HEK293 (cell line): ENCODE results near the gene NAALAD2.

ENCODE experiments used
- BCL11B ChIP-seq: fragments of 450-650 bp; formaldehyde crosslinking; IDR thresholded peaks from 2 replicates; pipeline ENCODE4 v1.5.1; 2016; ENCODE audit warnings: low read depth, missing biosample characterization, missing genetic modification characterization
- GLI4 ChIP-seq: fragments of 450-650 bp; formaldehyde crosslinking; IDR thresholded peaks from 2 replicates; pipeline ENCODE4 v1.5.1; 2016; ENCODE audit warnings: missing biosample characterization, missing genetic modification characterization
- KLF9 ChIP-seq: fragments of 450-650 bp; formaldehyde crosslinking; IDR thresholded peaks from 2 replicates; pipeline ENCODE4 v1.5.1; 2016; ENCODE audit warnings: missing biosample characterization, missing genetic modification characterization, low read depth
- MZF1 ChIP-seq: fragments of 450-650 bp; formaldehyde crosslinking; IDR thresholded peaks from 2 replicates; pipeline ENCODE4 v1.5.1; 2017; ENCODE audit warnings: missing biosample characterization, missing genetic modification characterization, borderline replicate concordance
- OSR2 ChIP-seq: fragments of 450-650 bp; formaldehyde crosslinking; IDR thresholded peaks from 2 replicates; pipeline ENCODE4 v1.5.1; 2016; ENCODE audit warnings: missing biosample characterization, missing genetic modification characterization
- SALL2 ChIP-seq: fragments of 450-650 bp; formaldehyde crosslinking; IDR thresholded peaks from 2 replicates; pipeline ENCODE4 v1.5.0; 2017; ENCODE audit warnings: missing biosample characterization, mild to moderate bottlenecking, missing genetic modification characterization, borderline replicate concordance
- SP2 ChIP-seq: fragments of 450-650 bp; formaldehyde crosslinking; IDR thresholded peaks from 2 replicates; pipeline ENCODE4 v1.5.1; 2016; ENCODE audit warnings: missing biosample characterization, missing genetic modification characterization
- ZBTB10 ChIP-seq: fragments of 450-650 bp; formaldehyde crosslinking; IDR thresholded peaks from 2 replicates; pipeline ENCODE4 v1.5.1; 2016; ENCODE audit warnings: missing biosample characterization, missing genetic modification characterization
- ZBTB11 ChIP-seq: fragments of 450-650 bp; formaldehyde crosslinking; conservative IDR thresholded peaks from 2 replicates; pipeline ENCODE4 v1.5.1; 2016; ENCODE audit warnings: low read depth, missing biosample characterization, missing genetic modification characterization
- ZBTB49 ChIP-seq: fragments of 450-650 bp; formaldehyde crosslinking; IDR thresholded peaks from 2 replicates; pipeline ENCODE4 v1.5.1; 2016; ENCODE audit warnings: missing biosample characterization, missing genetic modification characterization, low read depth
- ZBTB8A ChIP-seq: fragments of 450-650 bp; formaldehyde crosslinking; IDR thresholded peaks from 2 replicates; pipeline ENCODE4 v1.5.1; 2016; ENCODE audit warnings: missing biosample characterization, missing genetic modification characterization
- ZEB2 ChIP-seq: fragments of 450-650 bp; formaldehyde crosslinking; IDR thresholded peaks from 2 replicates; pipeline ENCODE4 v1.5.1; 2016; ENCODE audit warnings: missing biosample characterization, missing genetic modification characterization
- ZNF114 ChIP-seq: fragments of 450-650 bp; formaldehyde crosslinking; IDR thresholded peaks from 2 replicates; pipeline ENCODE4 v1.5.0; 2017; ENCODE audit warnings: missing biosample characterization, missing genetic modification characterization
- ZNF121 ChIP-seq: fragments of 450-650 bp; formaldehyde crosslinking; IDR thresholded peaks from 2 replicates; pipeline ENCODE4 v1.5.1; 2016; ENCODE audit warnings: missing biosample characterization, missing genetic modification characterization
- ZNF138 ChIP-seq: fragments of 450-650 bp; formaldehyde crosslinking; IDR thresholded peaks from 2 replicates; pipeline ENCODE4 v1.5.1; 2016; ENCODE audit warnings: missing biosample characterization, missing genetic modification characterization, borderline replicate concordance
- ZNF157 ChIP-seq: fragments of 450-650 bp; formaldehyde crosslinking; IDR thresholded peaks from 2 replicates; pipeline ENCODE4 v1.5.1; 2016; ENCODE audit warnings: missing biosample characterization, missing genetic modification characterization
- ZNF169 ChIP-seq: fragments of 450-650 bp; formaldehyde crosslinking; IDR thresholded peaks from 2 replicates; pipeline ENCODE4 v1.5.1; 2016; ENCODE audit warnings: missing biosample characterization, missing genetic modification characterization
- ZNF2 ChIP-seq: fragments of 450-650 bp; formaldehyde crosslinking; IDR thresholded peaks from 2 replicates; pipeline ENCODE4 v1.5.1; 2016; ENCODE audit warnings: missing biosample characterization, missing genetic modification characterization
- ZNF292 ChIP-seq: fragments of 450-650 bp; formaldehyde crosslinking; IDR thresholded peaks from 2 replicates; pipeline ENCODE4 v1.5.1; 2016; ENCODE audit warnings: low read depth, missing biosample characterization, missing genetic modification characterization, borderline replicate concordance
- ZNF37A ChIP-seq: fragments of 450-650 bp; IDR thresholded peaks from 2 replicates; pipeline ENCODE4 v1.5.1; 2018; ENCODE audit warnings: missing biosample characterization, missing genetic modification characterization
- ZNF423 ChIP-seq: fragments of 450-650 bp; formaldehyde crosslinking; IDR thresholded peaks from 2 replicates; pipeline ENCODE4 v1.5.1; 2016; ENCODE audit warnings: missing biosample characterization, missing genetic modification characterization
- ZNF449 ChIP-seq: fragments of 450-650 bp; formaldehyde crosslinking; IDR thresholded peaks from 2 replicates; pipeline ENCODE4 v1.5.1; 2017; ENCODE audit warnings: missing biosample characterization, mild to moderate bottlenecking, missing genetic modification characterization, moderate library complexity
- ZNF561 ChIP-seq: fragments of 450-650 bp; IDR thresholded peaks from 2 replicates; pipeline ENCODE4 v1.5.1; 2018; ENCODE audit warnings: missing biosample characterization, missing genetic modification characterization, borderline replicate concordance
- ZNF639 ChIP-seq: fragments of 450-650 bp; formaldehyde crosslinking; IDR thresholded peaks from 2 replicates; pipeline ENCODE4 v1.5.1; 2016; ENCODE audit warnings: missing biosample characterization, missing genetic modification characterization
- ZNF76 ChIP-seq: fragments of 450-650 bp; formaldehyde crosslinking; IDR thresholded peaks from 2 replicates; pipeline ENCODE4; 2016; ENCODE audit warnings: low read depth, missing biosample characterization, missing genetic modification characterization, borderline replicate concordance
- ZNF777 ChIP-seq: fragments of 450-650 bp; formaldehyde crosslinking; IDR thresholded peaks from 2 replicates; pipeline ENCODE4 v1.5.1; 2017; ENCODE audit warnings: missing biosample characterization, missing genetic modification characterization, borderline replicate concordance
- ZNF785 ChIP-seq: fragments of 450-650 bp; formaldehyde crosslinking; IDR thresholded peaks from 2 replicates; pipeline ENCODE4 v1.5.1; 2016; ENCODE audit warnings: missing biosample characterization, missing genetic modification characterization
- ZNF791 ChIP-seq: fragments of 450-650 bp; formaldehyde crosslinking; IDR thresholded peaks from 2 replicates; pipeline ENCODE4 v1.5.1; 2016; ENCODE audit warnings: missing biosample characterization, missing genetic modification characterization
- ZNF843 ChIP-seq: fragments of 450-650 bp; formaldehyde crosslinking; IDR thresholded peaks from 2 replicates; pipeline ENCODE4 v1.5.1; 2016; ENCODE audit warnings: missing biosample characterization, missing genetic modification characterization

NAALAD2 gene

GRCh38 chr11:90222459-90223247 lies 88.2 kb downstream of the NAALAD2 start, which contains the start of gene CHORDC1 (continued):
- TF ChIP-seq ZEB2 = peak; percentile 74; the same call in 1 of the 2 replicates
- no peak for TF ChIP-seq ZNF37A (tag by site-specific recombination)
- no peak for TF ChIP-seq GLI4
- TF ChIP-seq ZBTB49 (tag by site-specific recombination) = no peak
- TF ChIP-seq ZBTB8A = no peak; the same call in 1 of the 2 replicates
- no peak for TF ChIP-seq ZNF121 (tag by site-specific recombination)
- TF ChIP-seq ZNF791 = no peak
- no peak for TF ChIP-seq ZNF157 (tag by site-specific recombination)
- TF ChIP-seq MZF1 = no peak; the same call in 1 of the 2 replicates
- TF ChIP-seq BCL11B = no peak
- TF ChIP-seq ZBTB11 (tag by site-specific recombination) = peak; percentile 77
- TF ChIP-seq ZNF114 (tag by site-specific recombination) = no peak
- TF ChIP-seq ZNF843 = no peak
- TF ChIP-seq ZNF639 (tag by site-specific recombination) = no peak
- no peak for TF ChIP-seq ZNF561
- TF ChIP-seq ZNF785 (tag by site-specific recombination) = no peak
- 0 out of 2 replicates have a peak, but pooled peaks have one; percentile 25 for TF ChIP-seq OSR2
- no peak for TF ChIP-seq ZNF423 (tag by site-specific recombination)
- TF ChIP-seq SP2 (tag by site-specific recombination) = peak; percentile 21
- TF ChIP-seq ZNF138 (tag by site-specific recombination) = no peak
- TF ChIP-seq ZNF777 (tag by site-specific recombination) = no peak
- no peak for TF ChIP-seq SALL2 (tag by site-specific recombination)
- TF ChIP-seq ZNF449 (tag by site-specific recombination) = no peak
- no peak for TF ChIP-seq ZNF292
- no peak for TF ChIP-seq ZBTB10
- peak; percentile 63; the same call in 1 of the 2 replicates for TF ChIP-seq ZNF76 (tag by site-specific recombination)
- TF ChIP-seq ZNF169 (tag by site-specific recombination) = no peak
- TF ChIP-seq KLF9 = 0 out of 2 replicates have a peak, but pooled peaks have one; percentile 19
- 0 out of 2 replicates have a peak, but pooled peaks have one; percentile 10 for TF ChIP-seq ZNF2 (tag by site-specific recombination)
